ENCODE results near the gene KRT27. TPM values are rescaled to one million over a fixed set of nuclear protein-coding genes. Genes with fewer than 3 reads are reported as not detected.

KRT27 gene
- total and polyA plus RNA-seq, 10 of the 15 experiments (the other 5 are each of a cell fraction or from before 2014, with no cell fraction given): not detected

GRCh38 chr17:40727447-40728231, 54.7 kb downstream of the KRT27 start (continued):
- TF ChIP-seq MEF2A (IDR thresholded peaks at IDR 0.05; ENCODE audit: insufficient read depth, low read depth, low read length) (no peak), SMAD5 (IDR thresholded peaks at IDR 0.05; ENCODE audit: low read depth) (no peak), NRF1 (conservative IDR thresholded peaks at IDR 0.05; ENCODE audit: low read depth, low read length) (no peak), LARP7 (IDR thresholded peaks at IDR 0.05) (no peak), CBX3 (IDR thresholded peaks at IDR 0.05; ENCODE audit: borderline replicate concordance, low read depth) (no peak), BACH1 (IDR thresholded peaks at IDR 0.05; ENCODE audit: borderline replicate concordance) (no peak), CBFB (IDR thresholded peaks at IDR 0.05; ENCODE audit: low read depth) (no peak), TCF7 (IDR thresholded peaks at IDR 0.05; ENCODE audit: borderline replicate concordance) (no peak), TCF3 (IDR thresholded peaks at IDR 0.05; ENCODE audit: borderline replicate concordance, insufficient read depth, low read depth, low read length) (no peak), USF1 (IDR thresholded peaks at IDR 0.05; ENCODE audit: borderline replicate concordance, extremely low read length, insufficient read depth, low read depth, low read length) (no peak), TARDBP (IDR thresholded peaks at IDR 0.05; ENCODE audit: borderline replicate concordance) (no peak), NR2F1 (conservative IDR thresholded peaks at IDR 0.05) (no peak), RB1 (IDR thresholded peaks at IDR 0.05; ENCODE audit: borderline replicate concordance) (no peak), KLF5 (IDR thresholded peaks at IDR 0.05; ENCODE audit: partially characterized antibody) (no peak), SPI1 (IDR thresholded peaks at IDR 0.05; ENCODE audit: borderline replicate concordance, insufficient read depth, low read depth, low read length) (no peak), HSF1 (IDR thresholded peaks at IDR 0.05; ENCODE audit: low read depth, low read length) (no peak), CREM (IDR thresholded peaks at IDR 0.05; ENCODE audit: low read depth) (peak; percentile 67), SMARCA5 (IDR thresholded peaks at IDR 0.05) (no peak), SUZ12 (IDR thresholded peaks at IDR 0.05; ENCODE audit: unreplicated experiment) (no peak), ZZZ3 (IDR thresholded peaks at IDR 0.05; ENCODE audit: control insufficient read depth, insufficient read length, low read depth) (no peak)
- TF ChIP-seq, protein P1, sequence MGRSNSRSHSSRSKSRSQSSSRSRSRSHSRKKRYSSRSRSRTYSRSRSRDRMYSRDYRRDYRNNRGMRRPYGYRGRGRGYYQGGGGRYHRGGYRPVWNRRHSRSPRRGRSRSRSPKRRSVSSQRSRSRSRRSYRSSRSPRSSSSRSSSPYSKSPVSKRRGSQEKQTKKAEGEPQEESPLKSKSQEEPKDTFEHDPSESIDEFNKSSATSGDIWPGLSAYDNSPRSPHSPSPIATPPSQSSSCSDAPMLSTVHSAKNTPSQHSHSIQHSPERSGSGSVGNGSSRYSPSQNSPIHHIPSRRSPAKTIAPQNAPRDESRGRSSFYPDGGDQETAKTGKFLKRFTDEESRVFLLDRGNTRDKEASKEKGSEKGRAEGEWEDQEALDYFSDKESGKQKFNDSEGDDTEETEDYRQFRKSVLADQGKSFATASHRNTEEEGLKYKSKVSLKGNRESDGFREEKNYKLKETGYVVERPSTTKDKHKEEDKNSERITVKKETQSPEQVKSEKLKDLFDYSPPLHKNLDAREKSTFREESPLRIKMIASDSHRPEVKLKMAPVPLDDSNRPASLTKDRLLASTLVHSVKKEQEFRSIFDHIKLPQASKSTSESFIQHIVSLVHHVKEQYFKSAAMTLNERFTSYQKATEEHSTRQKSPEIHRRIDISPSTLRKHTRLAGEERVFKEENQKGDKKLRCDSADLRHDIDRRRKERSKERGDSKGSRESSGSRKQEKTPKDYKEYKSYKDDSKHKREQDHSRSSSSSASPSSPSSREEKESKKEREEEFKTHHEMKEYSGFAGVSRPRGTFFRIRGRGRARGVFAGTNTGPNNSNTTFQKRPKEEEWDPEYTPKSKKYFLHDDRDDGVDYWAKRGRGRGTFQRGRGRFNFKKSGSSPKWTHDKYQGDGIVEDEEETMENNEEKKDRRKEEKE (IDR thresholded peaks at IDR 0.05): no peak
- TF ChIP-seq, protein P2, sequence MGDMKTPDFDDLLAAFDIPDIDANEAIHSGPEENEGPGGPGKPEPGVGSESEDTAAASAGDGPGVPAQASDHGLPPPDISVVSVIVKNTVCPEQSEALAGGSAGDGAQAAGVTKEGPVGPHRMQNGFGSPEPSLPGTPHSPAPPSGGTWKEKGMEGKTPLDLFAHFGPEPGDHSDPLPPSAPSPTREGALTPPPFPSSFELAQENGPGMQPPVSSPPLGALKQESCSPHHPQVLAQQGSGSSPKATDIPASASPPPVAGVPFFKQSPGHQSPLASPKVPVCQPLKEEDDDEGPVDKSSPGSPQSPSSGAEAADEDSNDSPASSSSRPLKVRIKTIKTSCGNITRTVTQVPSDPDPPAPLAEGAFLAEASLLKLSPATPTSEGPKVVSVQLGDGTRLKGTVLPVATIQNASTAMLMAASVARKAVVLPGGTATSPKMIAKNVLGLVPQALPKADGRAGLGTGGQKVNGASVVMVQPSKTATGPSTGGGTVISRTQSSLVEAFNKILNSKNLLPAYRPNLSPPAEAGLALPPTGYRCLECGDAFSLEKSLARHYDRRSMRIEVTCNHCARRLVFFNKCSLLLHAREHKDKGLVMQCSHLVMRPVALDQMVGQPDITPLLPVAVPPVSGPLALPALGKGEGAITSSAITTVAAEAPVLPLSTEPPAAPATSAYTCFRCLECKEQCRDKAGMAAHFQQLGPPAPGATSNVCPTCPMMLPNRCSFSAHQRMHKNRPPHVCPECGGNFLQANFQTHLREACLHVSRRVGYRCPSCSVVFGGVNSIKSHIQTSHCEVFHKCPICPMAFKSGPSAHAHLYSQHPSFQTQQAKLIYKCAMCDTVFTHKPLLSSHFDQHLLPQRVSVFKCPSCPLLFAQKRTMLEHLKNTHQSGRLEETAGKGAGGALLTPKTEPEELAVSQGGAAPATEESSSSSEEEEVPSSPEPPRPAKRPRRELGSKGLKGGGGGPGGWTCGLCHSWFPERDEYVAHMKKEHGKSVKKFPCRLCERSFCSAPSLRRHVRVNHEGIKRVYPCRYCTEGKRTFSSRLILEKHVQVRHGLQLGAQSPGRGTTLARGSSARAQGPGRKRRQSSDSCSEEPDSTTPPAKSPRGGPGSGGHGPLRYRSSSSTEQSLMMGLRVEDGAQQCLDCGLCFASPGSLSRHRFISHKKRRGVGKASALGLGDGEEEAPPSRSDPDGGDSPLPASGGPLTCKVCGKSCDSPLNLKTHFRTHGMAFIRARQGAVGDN (IDR thresholded peaks at IDR 0.05): no peak

Measured in GM12878 (cell line).